ENCODE data around the gene TRMU.

The TRMU gene

GRCh38 chr22:46363611-46364321 is 28.3 kb downstream of the TRMU start:
- Mint-ChIP-seq H3K9me3 (no peaks in the 10 kb centered on the region), H3K27me3 (ENCODE audit: low read depth) (no peaks in the 10 kb centered on the region), H3K36me3 (ENCODE audit: low read depth) (no peaks in the 10 kb centered on the region), H3K27ac (no peak overlapping the region), H3K4me3 (no peak overlapping the region), H3K4me1 (ENCODE audit: low read depth) (no peaks in the 10 kb centered on the region)

DNA sequence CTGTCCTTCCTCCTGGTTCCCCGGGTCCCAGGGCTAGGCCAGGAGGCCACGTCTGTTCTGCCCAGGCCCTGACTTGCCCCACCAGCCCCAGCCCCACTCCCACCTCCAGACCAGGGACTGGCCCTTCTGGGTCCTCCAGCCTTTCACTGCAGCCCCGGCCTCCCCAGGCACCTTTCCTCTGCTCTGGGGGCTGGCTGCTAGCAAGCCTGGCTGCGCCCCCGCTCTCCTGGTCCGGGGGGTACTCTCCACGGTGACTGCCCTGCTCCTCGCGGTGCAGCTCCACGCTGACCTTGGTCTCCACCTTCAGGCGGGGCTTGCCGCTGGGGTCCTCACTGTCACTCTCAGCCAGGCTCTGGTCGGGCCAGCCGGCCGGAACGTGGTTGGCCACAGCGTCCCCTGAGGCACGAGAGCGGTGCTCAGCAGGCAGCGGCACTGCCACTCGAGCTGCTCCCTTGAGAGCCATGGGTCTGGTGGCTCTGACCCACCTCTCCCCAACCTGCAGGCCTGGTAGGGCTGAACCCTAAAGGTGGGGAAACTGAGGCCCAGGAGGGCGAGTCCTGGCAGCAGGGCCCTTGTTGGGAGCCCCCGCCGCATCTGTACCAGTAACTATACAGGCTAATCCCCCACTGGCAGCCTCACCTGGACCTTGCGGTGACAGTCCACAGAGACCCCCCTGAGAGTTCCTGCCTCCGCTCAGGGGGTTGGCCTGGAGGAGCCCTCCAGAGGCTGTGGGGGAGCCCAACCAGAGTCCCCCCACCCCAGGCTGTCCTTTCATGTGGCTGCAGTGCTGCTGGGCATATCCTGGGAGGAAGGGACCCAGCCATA is 29.0 kb downstream of the TRMU start:
- H3K27ac Mint-ChIP-seq = no peak overlapping the region
- no peaks in the 10 kb centered on the region for H3K9me3 Mint-ChIP-seq
- H3K4me3 Mint-ChIP-seq = no peak overlapping the region
- no peaks in the 10 kb centered on the region for H3K27me3 Mint-ChIP-seq (ENCODE audit: low read depth)
- no peaks in the 10 kb centered on the region for H3K36me3 Mint-ChIP-seq (ENCODE audit: low read depth)
- H3K4me1 Mint-ChIP-seq (ENCODE audit: low read depth) = no peaks in the 10 kb centered on the region

DNA sequence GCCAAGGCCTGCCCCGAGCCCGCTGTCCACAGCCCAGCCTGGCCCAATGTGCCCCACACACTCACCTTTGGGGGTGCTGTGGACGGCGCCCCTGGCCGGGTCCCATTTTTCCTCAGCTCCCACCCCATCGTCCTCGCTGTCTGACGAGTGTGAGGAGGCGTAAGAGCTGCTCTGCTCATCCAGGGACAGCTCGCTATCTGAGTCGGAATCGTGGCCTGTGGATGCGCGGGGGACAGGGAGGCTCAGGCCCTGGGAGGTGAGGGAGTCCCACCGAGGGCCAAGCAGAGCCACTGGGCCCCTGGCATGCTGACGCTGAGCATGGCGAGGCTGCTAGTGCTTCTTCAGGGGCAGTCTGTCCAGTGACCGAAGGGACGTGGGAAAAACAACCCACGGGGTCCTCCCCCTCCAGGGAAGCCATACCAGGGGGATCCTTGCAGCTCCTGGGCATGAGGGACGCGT is 29.7 kb downstream of the TRMU start:
- Mint-ChIP-seq H3K36me3 (ENCODE audit: low read depth) (no peaks in the 10 kb centered on the region), H3K27ac (no peak overlapping the region), H3K27me3 (ENCODE audit: low read depth) (no peaks in the 10 kb centered on the region), H3K4me1 (ENCODE audit: low read depth) (no peaks in the 10 kb centered on the region), H3K4me3 (no peak overlapping the region), H3K9me3 (no peaks in the 10 kb centered on the region)

DNA sequence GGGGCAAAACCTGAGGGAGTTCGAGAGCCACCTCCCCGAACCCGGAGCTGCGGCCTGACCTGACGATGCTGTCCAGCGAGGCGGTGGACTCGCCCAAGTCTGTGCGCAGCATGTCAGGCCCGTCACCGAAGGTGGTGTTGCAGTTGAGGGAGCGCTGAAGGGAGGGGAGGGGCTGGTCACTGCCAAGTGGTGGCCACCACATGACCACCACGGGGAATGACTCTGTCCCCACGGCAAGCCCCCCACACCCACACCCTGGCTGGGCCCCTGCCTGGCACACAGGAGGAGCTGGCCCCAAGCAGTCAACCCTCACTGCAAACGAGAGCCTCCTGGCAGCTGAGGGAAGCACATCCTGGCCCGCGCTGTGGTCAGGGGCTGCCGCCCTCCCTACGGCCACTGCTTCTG is 30.8 kb downstream of the TRMU start:
- Mint-ChIP-seq H3K4me1 (ENCODE audit: low read depth) (no peaks in the 10 kb centered on the region), H3K4me3 (no peak overlapping the region), H3K9me3 (no peaks in the 10 kb centered on the region), H3K27ac (no peak overlapping the region), H3K36me3 (ENCODE audit: low read depth) (no peaks in the 10 kb centered on the region), H3K27me3 (ENCODE audit: low read depth) (peaks cover under 1% of the 10 kb centered on the region)

DNA sequence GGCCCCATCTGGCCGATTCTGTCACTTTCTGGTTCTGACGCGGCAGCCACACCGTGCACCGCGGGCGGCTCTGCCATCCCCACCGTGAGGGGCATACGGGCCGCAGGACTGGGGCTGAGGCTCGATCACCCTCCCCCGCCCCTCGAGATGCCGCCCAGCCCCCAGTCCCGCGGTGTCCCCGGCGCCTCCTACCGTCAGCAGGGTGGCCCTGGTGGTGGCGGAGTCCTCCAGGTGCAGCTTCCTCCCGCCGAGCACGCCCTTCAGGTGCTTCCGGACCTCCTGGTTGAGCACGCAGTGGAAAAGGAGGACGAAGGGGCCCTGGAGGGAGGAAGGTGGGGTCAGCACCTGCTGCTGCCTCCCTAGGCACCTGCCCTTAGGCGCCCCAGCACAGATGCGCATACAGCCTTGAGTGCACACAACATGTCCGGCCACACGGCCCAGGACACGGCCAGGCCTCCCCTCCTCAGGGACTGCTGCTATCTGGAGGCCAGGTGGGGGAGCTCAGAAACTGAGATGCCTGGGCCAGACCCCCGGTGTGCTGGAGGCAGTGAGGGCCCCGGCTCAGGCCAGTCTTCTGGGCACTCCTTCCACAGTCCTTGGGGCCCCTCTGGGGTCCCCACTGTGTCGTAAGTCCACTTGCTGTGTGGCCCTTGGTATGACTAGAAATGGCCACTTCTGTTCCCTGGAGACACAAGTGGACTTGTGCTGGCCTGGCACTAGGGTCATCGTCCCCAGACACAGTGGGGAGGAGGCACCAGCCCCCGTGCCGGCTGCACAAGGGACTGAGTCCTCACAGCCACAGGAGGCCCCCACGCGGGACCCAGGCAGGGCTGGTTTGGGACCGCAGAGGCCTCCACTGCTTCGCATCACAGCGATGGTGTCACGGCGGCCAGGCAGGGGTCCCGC is 31.5 kb downstream of the TRMU start:
- H3K27ac Mint-ChIP-seq = no peak overlapping the region
- no peak overlapping the region for H3K4me3 Mint-ChIP-seq
- no peaks in the 10 kb centered on the region for H3K9me3 Mint-ChIP-seq
- H3K4me1 Mint-ChIP-seq (ENCODE audit: low read depth) = no peaks in the 10 kb centered on the region
- H3K36me3 Mint-ChIP-seq (ENCODE audit: low read depth) = no peaks in the 10 kb centered on the region
- H3K27me3 Mint-ChIP-seq (ENCODE audit: low read depth) = peaks cover 5% of the 10 kb centered on the region

- Mint-ChIP-seq H3K36me3 (ENCODE audit: low read depth) (no peaks in the 10 kb centered on the region), H3K27ac (no peak overlapping the region), H3K4me3 (no peak overlapping the region), H3K27me3 (ENCODE audit: low read depth) (peaks cover 8% of the 10 kb centered on the region), H3K4me1 (ENCODE audit: low read depth) (no peaks in the 10 kb centered on the region), H3K9me3 (no peaks in the 10 kb centered on the region)
Measured at GRCh38 chr22:46367707-46368191, 32.2 kb downstream of the TRMU start.

- no peaks in the 10 kb centered on the region for H3K36me3 Mint-ChIP-seq (ENCODE audit: low read depth)
- H3K4me1 Mint-ChIP-seq (ENCODE audit: low read depth) = no peaks in the 10 kb centered on the region
- no peak overlapping the region for H3K4me3 Mint-ChIP-seq
- no peak overlapping the region for H3K27ac Mint-ChIP-seq
- H3K9me3 Mint-ChIP-seq = no peaks in the 10 kb centered on the region
- peaks cover 13% of the 10 kb centered on the region for H3K27me3 Mint-ChIP-seq (ENCODE audit: low read depth)
Measured at GRCh38 chr22:46368422-46368821, 32.9 kb downstream of the TRMU start.

GRCh38 chr22:46368871-46369715 is 33.6 kb downstream of the TRMU start:
- H3K36me3 Mint-ChIP-seq (ENCODE audit: low read depth) = no peaks in the 10 kb centered on the region
- H3K4me3 Mint-ChIP-seq = no peak overlapping the region
- H3K27me3 Mint-ChIP-seq (ENCODE audit: low read depth) = peaks cover 14% of the 10 kb centered on the region
- no peak overlapping the region for H3K27ac Mint-ChIP-seq
- H3K4me1 Mint-ChIP-seq (ENCODE audit: low read depth) = no peaks in the 10 kb centered on the region
- H3K9me3 Mint-ChIP-seq = no peaks in the 10 kb centered on the region

- Mint-ChIP-seq H3K4me1 (ENCODE audit: low read depth) (no peaks in the 10 kb centered on the region), H3K27me3 (ENCODE audit: low read depth) (peaks cover 19% of the 10 kb centered on the region), H3K36me3 (ENCODE audit: low read depth) (no peaks in the 10 kb centered on the region), H3K27ac (no peak overlapping the region), H3K4me3 (no peak overlapping the region), H3K9me3 (no peaks in the 10 kb centered on the region)
Measured at GRCh38 chr22:46369716-46370583, 34.4 kb downstream of the TRMU start.

- H3K9me3 Mint-ChIP-seq = peaks cover under 1% of the 10 kb centered on the region
- no peaks in the 10 kb centered on the region for H3K4me1 Mint-ChIP-seq (ENCODE audit: low read depth)
- no peak overlapping the region for H3K27ac Mint-ChIP-seq
- no peaks in the 10 kb centered on the region for H3K36me3 Mint-ChIP-seq (ENCODE audit: low read depth)
- no peak overlapping the region for H3K4me3 Mint-ChIP-seq
- H3K27me3 Mint-ChIP-seq (ENCODE audit: low read depth) = peaks cover 20% of the 10 kb centered on the region
Measured at GRCh38 chr22:46370584-46371291, 35.2 kb downstream of the TRMU start.

- no peak overlapping the region for H3K27ac Mint-ChIP-seq
- H3K36me3 Mint-ChIP-seq (ENCODE audit: low read depth) = no peaks in the 10 kb centered on the region
- H3K4me3 Mint-ChIP-seq = no peak overlapping the region
- H3K27me3 Mint-ChIP-seq (ENCODE audit: low read depth) = peaks cover 24% of the 10 kb centered on the region
- H3K9me3 Mint-ChIP-seq = peaks cover 4% of the 10 kb centered on the region
- H3K4me1 Mint-ChIP-seq (ENCODE audit: low read depth) = no peaks in the 10 kb centered on the region
Measured at GRCh38 chr22:46371623-46372226, 36.2 kb downstream of the TRMU start.

- H3K27me3 Mint-ChIP-seq (ENCODE audit: low read depth) = peaks cover 24% of the 10 kb centered on the region
- H3K36me3 Mint-ChIP-seq (ENCODE audit: low read depth) = no peaks in the 10 kb centered on the region
- H3K4me1 Mint-ChIP-seq (ENCODE audit: low read depth) = no peaks in the 10 kb centered on the region
- no peak overlapping the region for H3K27ac Mint-ChIP-seq
- H3K4me3 Mint-ChIP-seq = no peak overlapping the region
- peaks cover 4% of the 10 kb centered on the region for H3K9me3 Mint-ChIP-seq
Measured at GRCh38 chr22:46372686-46373085, 37.2 kb downstream of the TRMU start.
